ENCODE data around the gene KCNG2. TPM values are rescaled to one million over a fixed set of nuclear protein-coding genes. Genes with fewer than 3 reads are reported as not detected.

The KCNG2 gene
- total and polyA plus RNA-seq, 2 of the 8 experiments (the other 6 are each of a cell fraction or from before 2014, with no cell fraction given), result 0.19 to 0.74 TPM

GRCh38 chr18:79816092-79816491 is 18.4 kb downstream of the KCNG2 start:
- no peaks in the 10 kb centered on the region for H3K4me1 ChIP-seq (replicated peaks in 1 of 4; ENCODE audit: control insufficient read depth in 3 of 4, insufficient read depth in 4 of 4, low read length in 3 of 4)
- no peaks in the 10 kb centered on the region for H3K79me2 ChIP-seq (ENCODE audit: control insufficient read depth in 1 of 2, insufficient read depth in 2 of 2, low read length in 2 of 2)
- no peak overlapping the region for H2AFZ ChIP-seq (ENCODE audit: low read length)
- H2BK20ac ChIP-seq (ENCODE audit: low read length), result no peak overlapping the region
- no peak for FAIRE-seq
- H3K36me3 ChIP-seq (ENCODE audit: control insufficient read depth in 2 of 4, insufficient read depth in 4 of 4, low read length in 3 of 4), result no peaks in the 10 kb centered on the region
- H3K9ac ChIP-seq (replicated peaks in 1 of 4; ENCODE audit: extremely low read depth in 1 of 4, low read depth in 3 of 4, low read length in 3 of 4), result no peak overlapping the region
- no peak overlapping the region for H3K27ac ChIP-seq (ENCODE audit: low read depth, low read length)
- no peak overlapping the region for H3K4me3 ChIP-seq (ENCODE audit: extremely low read depth in 1 of 4, insufficient read depth in 2 of 4, low read depth in 3 of 4, low read length in 4 of 4)
- no peaks in the 10 kb centered on the region for H3K23me2 ChIP-seq (ENCODE audit: low read depth, low read length)
- H3K56ac ChIP-seq (replicated peaks; ENCODE audit: insufficient read length, low read depth, low read length), result no peak overlapping the region
- no peak overlapping the region for H3K4ac ChIP-seq (replicated peaks; ENCODE audit: insufficient read length, low read depth, low read length)
- no peaks in the 10 kb centered on the region for H3K9me3 ChIP-seq (ENCODE audit: insufficient read depth in 2 of 2, low read depth in 1 of 2, low read length in 1 of 2)
- no peak overlapping the region for H3K23ac ChIP-seq (ENCODE audit: insufficient read length)
- no peak overlapping the region for H4K8ac ChIP-seq (ENCODE audit: extremely low read depth, insufficient read depth, low read length)
- peaks cover 0 to 5% of the 10 kb centered on the region in 2 experiments for H4K20me1 ChIP-seq (replicated peaks in 1 of 2; ENCODE audit: control insufficient read depth in 1 of 2, insufficient read depth in 2 of 2, low read length in 2 of 2)
- WGBS, 2 experiments (ENCODE audit: extremely low coverage in 1 of 2, insufficient coverage in 1 of 2, insufficient read length in 1 of 2, insufficient replicate concordance in 2 of 2, low coverage in 1 of 2, low lambda C conversion rate in 2 of 2, missing lambda C conversion rate in 1 of 2), result 88% methylated on average over 6 of the region's 14 CpGs; no CpG with 5 or more reads in 1 of the 2 experiments
- no peaks in the 10 kb centered on the region; a peak in 1 of 7 replicates for H3K27me3 ChIP-seq (replicated peaks in 1 of 4; ENCODE audit: control insufficient read depth in 3 of 4, extremely low read depth in 1 of 4, insufficient read depth in 3 of 4, low read length in 3 of 4)
- H3K4me2 ChIP-seq (ENCODE audit: insufficient read depth in 1 of 2, low read depth in 2 of 2, low read length in 2 of 2), result no peak overlapping the region
- no peak for DNase-seq (ENCODE audit: low read depth in 1 of 2, low spot score in 2 of 2)
- no peak overlapping the region for H4K5ac ChIP-seq (ENCODE audit: insufficient read length, low read depth, low read length)
- H2BK15ac ChIP-seq (ENCODE audit: low read length), result no peak overlapping the region
- H3K18ac ChIP-seq (ENCODE audit: extremely low read depth, low read length), result no peak overlapping the region
- no peak overlapping the region for H2BK12ac ChIP-seq (ENCODE audit: low read depth, low read length)
- ChIA-PET POLR2A (ENCODE audit: partially characterized antibody) (no interaction called here), CTCF (ENCODE audit: partially characterized antibody) (no interaction called here)
- no peak overlapping the region for H2BK120ac ChIP-seq (replicated peaks; ENCODE audit: low read depth, low read length)
- H2AK5ac ChIP-seq (ENCODE audit: low read depth, low read length), result no peak overlapping the region
- no peak overlapping the region for H3K14ac ChIP-seq (ENCODE audit: insufficient read length)
- H4K91ac ChIP-seq (replicated peaks; ENCODE audit: insufficient read length, low read length), result no peak overlapping the region
- TF ChIP-seq E2F6 (IDR thresholded peaks at IDR 0.05) (no peak), CTBP2 (IDR thresholded peaks at IDR 0.05; ENCODE audit: borderline replicate concordance, insufficient read depth, insufficient read length, low read length) (no peak), NANOG (IDR thresholded peaks at IDR 0.05; ENCODE audit: insufficient read depth, low read depth, low read length, poor library complexity, severe bottlenecking) (no peak), NRF1 (IDR thresholded peaks at IDR 0.05; ENCODE audit: low read depth, low read length) (no peak)
- H3K79me1 ChIP-seq (ENCODE audit: low read depth, low read length), result no peaks in the 10 kb centered on the region
- no peak overlapping the region for H2BK5ac ChIP-seq (ENCODE audit: low read depth, low read length)

Measured in H1 (cell line).